Spleen (tissue), 11 donors: ENCODE data around the gene PSMB2. TPM values are rescaled to one million over a fixed set of nuclear protein-coding genes. Genes with fewer than 3 reads are reported as not detected.

Experiments used
- DNase-seq: peaks from one replicate; pipeline ENCODE4 v3.0.0-alpha.2; 2020
- H3K27ac ChIP-seq, 8 donors: fragments of 200-600 bp; sonication (generic) in 7 of 8; 1 replicate in 4 of 8; 2 replicates in 4 of 8; pipeline versions ENCODE4 v1.5.0 to v1.8.0; 2016 to 2021; ENCODE audit warnings: inconsistent platforms in 4 of 8, mild to moderate bottlenecking in 4 of 8, moderate library complexity in 1 of 8
- H3K27me3 ChIP-seq, 7 donors: fragments of 200-600 bp; sonication (generic) in 6 of 7; replicated peaks in 1 of 7; 1 replicate in 4 of 7; 2 replicates in 3 of 7; pipeline versions ENCODE4 v1.5.0 to v1.8.0; 2016 to 2021; ENCODE audit warnings: inconsistent platforms in 3 of 7, mild to moderate bottlenecking in 1 of 7
- H3K36me3 ChIP-seq, 6 donors: fragments of 200-600 bp; sonication (generic) in 5 of 6; 1 replicate in 4 of 6; 2 replicates in 2 of 6; pipeline versions ENCODE4 v1.5.0 to v1.8.0; 2016 to 2021; ENCODE audit warnings: inconsistent platforms in 2 of 6
- H3K4me1 ChIP-seq, 6 donors: fragments of 200-600 bp; sonication (generic) in 5 of 6; 1 replicate in 3 of 6; 2 replicates in 3 of 6; pipeline versions ENCODE4 v1.5.0 to v1.8.0; 2016 to 2021; ENCODE audit warnings: inconsistent platforms in 3 of 6
- H3K4me3 ChIP-seq, 8 donors: fragments of 200-600 bp; sonication (generic) in 7 of 8; 1 replicate in 4 of 8; 2 replicates in 4 of 8; pipeline versions ENCODE4 v1.5.0 to v1.8.0; 2016 to 2021; ENCODE audit warnings: inconsistent platforms in 4 of 8, mild to moderate bottlenecking in 4 of 8, moderate library complexity in 2 of 8
- H3K9me3 ChIP-seq, 8 donors: fragments of 200-600 bp; sonication (generic) in 7 of 8; 1 replicate in 4 of 8; 2 replicates in 4 of 8; pipeline versions ENCODE4 v1.5.0 to v1.8.0; 2016 to 2021; ENCODE audit warnings: inconsistent platforms in 4 of 8
- CTCF ChIP-seq, 11 experiments: fragments of 200-600 bp in 7 of 11; fragments of 450-650 bp in 4 of 11; sonication (generic) in 4 of 11; IDR thresholded peaks in 8 of 11; conservative IDR thresholded peaks in 3 of 11; 1 replicate in 7 of 11; 2 replicates in 4 of 11; pipeline versions ENCODE4 v1.4.0 to v1.8.0; 2016 to 2021; ENCODE audit warnings: antibody characterized with exemption in 11 of 11, inconsistent platforms in 4 of 11, mild to moderate bottlenecking in 1 of 11
- POLR2A ChIP-seq, 3 donors: fragments of 450-650 bp; IDR thresholded peaks; one replicate each; pipeline ENCODE4 v1.5.1; 2017; ENCODE audit warnings: antibody characterized with exemption in 3 of 3, mild to moderate bottlenecking in 1 of 3
- POLR2AphosphoS5 ChIP-seq, 3 donors: sonication (generic); formaldehyde crosslinking; IDR thresholded peaks; one replicate each; pipeline ENCODE4 v1.5.1; 2017; ENCODE audit warnings: antibody characterized with exemption in 3 of 3
- WGBS, 5 donors: extraction: QIAGEN DNeasy Blood & Tissue Kit in 3 of 5; methylation state at CpG; one replicate each; pipeline versions ENCODE4 v1.1.5 to v1.1.7; 2013 to 2018; 5-methylcytosine and 5-hydroxymethylcytosine counted together
- intact Hi-C: fragments of 100-400 bp; cut with DNase I; formaldehyde crosslinking; loops from one replicate; pipeline ENCODE4 v1.15.0; 2023; ENCODE audit warnings: low total_unique reads
- polyA plus RNA-seq, 3 donors: library from polyadenylated mRNA; stranded (reverse); fragments of 200-250 nt; gene quantifications; one replicate each; pipeline ENCODE4 v1.2.1, GENCODE V29; 2013
- total RNA-seq, 7 donors: library from RNA; depleted of rRNA in 3 of 7; stranded (reverse); fragments of >200 nt in 3 of 7; fragmentation: NEBNext Ultra II Directional in 4 of 7; extraction: Animal tissue kit (Norgen Biotek cat#: 25700) in 4 of 7; gene quantifications; one replicate each; pipeline versions ENCODE4 v1.1.0 to v1.2.1, GENCODE V29; 2016 to 2021
- donor health status: healthy with polysubstance abuse.
- donor health status: DM: no; HTN: no; CAD: no; lungs with moderate emphysema.
- donor health status: DM: no; HTN: no; CAD: no.
- donor health status: Bipolar disorder and iron deficiency.
- donor health status: healthy.
- donor health status: DM: no; HTN: no; CAD: no.
- donor health status: DM: yes; HTN: yes; CAD: no.

PSMB2 gene
- total and polyA plus RNA-seq, 10 donors: 20.7 to 49.2 (median 45.1) TPM

DNA sequence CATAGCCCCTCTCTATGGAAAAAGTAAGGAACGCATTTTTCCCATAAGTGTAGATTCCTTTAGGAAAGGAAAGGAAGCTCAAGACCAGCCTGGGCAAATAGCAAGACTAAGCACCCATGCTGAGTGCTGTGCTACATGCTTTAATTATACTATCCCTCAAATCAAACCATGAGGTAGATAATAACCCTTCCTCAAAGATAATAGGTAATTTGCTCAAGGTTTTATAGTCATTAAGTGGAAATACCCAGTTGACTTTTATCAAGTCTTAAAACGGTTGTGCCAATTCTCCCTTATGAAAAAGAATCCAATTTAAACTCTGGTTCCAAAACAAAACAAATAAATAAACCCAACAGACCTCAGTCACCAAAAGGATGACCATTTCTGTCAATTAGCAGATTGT is 87.5 kb downstream of the PSMB2 start:
- TF ChIP-seq POLR2A (IDR thresholded peaks at IDR 0.05): no peak
- no peak for TF ChIP-seq POLR2AphosphoS5 (IDR thresholded peaks at IDR 0.05)
- no peak for TF ChIP-seq CTCF (IDR thresholded peaks at IDR 0.05 in 8 of 11, conservative IDR thresholded peaks at IDR 0.05 in 3 of 11)
- H3K4me1 ChIP-seq: peaks cover 20 to 79% (median 47%) of the 10 kb centered on the region in 6 donors
- intact Hi-C loops: no loop called here
- no peak overlapping the region for H3K27ac ChIP-seq
- no peaks in the 10 kb centered on the region for H3K9me3 ChIP-seq
- no peak for DNase-seq
- H3K4me3 ChIP-seq: no peak overlapping the region
- no peaks in the 10 kb centered on the region for H3K27me3 ChIP-seq
- H3K36me3 ChIP-seq: peaks cover 0 to 55% (median 32%) of the 10 kb centered on the region in 6 donors
- 78 to 87% (median 86%) methylated on average over 2 of the region's 2 CpGs for WGBS, 5 donors

Other genes with a start within 250 kb of the PSMB2 start
- 100 to 1,000 TPM in 1 of 7 donors, 10 to 100 TPM in 6; 52.2 to 103 (median 68.9) TPM for gene KIAA0319L, start 84.1 kb downstream of the PSMB2 start, total RNA-seq
- 10 to 100 TPM; 10.5 to 18.5 (median 14.9) TPM for gene KIAA0319L, start 84.1 kb downstream of the PSMB2 start, polyA plus RNA-seq
- gene NCDN, start 83.7 kb downstream of the PSMB2 start, total RNA-seq: 10 to 100 TPM; 13.5 to 19.1 (median 17.4) TPM
- gene NCDN, start 83.7 kb downstream of the PSMB2 start, polyA plus RNA-seq: 1 to 10 TPM; 4.2 to 9.3 (median 5.0) TPM
- 1 to 10 TPM in 4 of 7 donors, under 1 TPM in 1, not detected in 2; 0.60 to 2.9 (median 1.7) TPM for gene TFAP2E, start 68.2 kb downstream of the PSMB2 start, total RNA-seq
- 1 to 10 TPM; 1.6 to 4.4 (median 3.4) TPM for gene TFAP2E, start 68.2 kb downstream of the PSMB2 start, polyA plus RNA-seq
- gene C1orf216, start 77.4 kb upstream of the PSMB2 start, total RNA-seq: 10 to 100 TPM in 3 of 7 donors, 1 to 10 TPM in 4; 8.4 to 12.6 (median 9.5) TPM
- 1 to 10 TPM; 2.7 to 8.1 (median 4.2) TPM for gene C1orf216, start 77.4 kb upstream of the PSMB2 start, polyA plus RNA-seq
- gene CLSPN, start 128.5 kb upstream of the PSMB2 start, total RNA-seq: 1 to 10 TPM; 3.1 to 7.1 (median 5.0) TPM
- gene CLSPN, start 128.5 kb upstream of the PSMB2 start, polyA plus RNA-seq: under 1 TPM; 0.13 to 0.99 (median 0.38) TPM
- gene AGO4, start 166.5 kb upstream of the PSMB2 start, total RNA-seq: 10 to 100 TPM; 25.2 to 73.3 (median 33.9) TPM
- 10 to 100 TPM in 1 of 3 donors, 1 to 10 TPM in 2; 6.4 to 11.1 (median 7.7) TPM for gene AGO4, start 166.5 kb upstream of the PSMB2 start, polyA plus RNA-seq
- gene AGO1, start 241.7 kb upstream of the PSMB2 start, total RNA-seq: 10 to 100 TPM; 27.4 to 38.2 (median 32.4) TPM
- 1 to 10 TPM; 2.3 to 4.3 (median 2.9) TPM for gene AGO1, start 241.7 kb upstream of the PSMB2 start, polyA plus RNA-seq